DOHH2 (cell line): ENCODE data around the gene TAGLN3.

Experiments
- H3F3A ChIP-seq: fragments of 200-600 bp; sonication (generic), shearing (Covaris generic); 2 replicates; pipeline ENCODE4 v1.6.0; 2016; ENCODE audit warnings: antibody characterized with exemption, mild to moderate bottlenecking; ENCODE audit not compliant: control insufficient read depth, insufficient read depth
- H3K27ac ChIP-seq: fragments of 200-600 bp; sonication (generic); 2 replicates; pipeline ENCODE4 v1.5.1; 2014; ENCODE audit warnings: low read depth, mild to moderate bottlenecking, low read length, moderate library complexity
- H3K27me3 ChIP-seq: fragments of 200-600 bp; sonication (generic); 2 replicates; pipeline ENCODE4 v1.6.1; 2014; ENCODE audit warnings: mild to moderate bottlenecking, low read length, mixed read lengths; ENCODE audit not compliant: control insufficient read depth
- H3K36me3 ChIP-seq: fragments of 200-600 bp; sonication (generic); 2 replicates; pipeline ENCODE4 v1.6.1; 2014; ENCODE audit warnings: mild to moderate bottlenecking, low read length, moderate library complexity, mixed read lengths; ENCODE audit not compliant: control insufficient read depth
- H3K4me1 ChIP-seq: fragments of 200-600 bp; sonication (generic); 2 replicates; pipeline ENCODE4 v1.6.1; 2014; ENCODE audit warnings: mild to moderate bottlenecking, low read length, mixed read lengths; ENCODE audit not compliant: control insufficient read depth
- H3K4me2 ChIP-seq: fragments of 200-600 bp; sonication (generic); 2 replicates; pipeline ENCODE4 v1.6.0; 2014; ENCODE audit warnings: mild to moderate bottlenecking, low read length, moderate library complexity
- H3K4me3 ChIP-seq: fragments of 200-600 bp; sonication (generic); 2 replicates; pipeline ENCODE4 v1.5.1; 2014; ENCODE audit warnings: mild to moderate bottlenecking, low read length, mixed read lengths
- H3K79me2 ChIP-seq: fragments of 200-600 bp; sonication (generic); 2 replicates; pipeline ENCODE4 v1.6.1; 2014; ENCODE audit warnings: mild to moderate bottlenecking, low read length, mixed read lengths; ENCODE audit not compliant: control insufficient read depth
- H3K9me2 ChIP-seq: fragments of 200-600 bp; sonication (generic); replicated peaks from 2 replicates; pipeline ENCODE4 v1.6.1; 2014; ENCODE audit warnings: mild to moderate bottlenecking, low read length, mixed read lengths; ENCODE audit not compliant: control insufficient read depth
- H3K9me3 ChIP-seq: fragments of 200-600 bp; sonication (generic); 2 replicates; pipeline ENCODE4 v1.6.1; 2014; ENCODE audit warnings: antibody characterized with exemption, low read length, mixed read lengths; ENCODE audit not compliant: control insufficient read depth, insufficient read depth
- H4K20me1 ChIP-seq: fragments of 200-600 bp; sonication (generic); 2 replicates; pipeline ENCODE4 v1.6.0; 2014; ENCODE audit warnings: low read depth, mild to moderate bottlenecking, antibody characterized with exemption, low read length, moderate library complexity; ENCODE audit not compliant: control insufficient read depth, insufficient read depth
- EZH2phosphoT487 ChIP-seq: fragments of 200-600 bp; sonication (generic); IDR thresholded peaks from 2 replicates; pipeline ENCODE4 v1.6.1; 2017; ENCODE audit warnings: borderline replicate concordance, mild to moderate bottlenecking, antibody characterized with exemption, low read length, moderate library complexity, mixed read lengths
- TF ChIP-seq, protein P1 (sequence below): fragments of 200-600 bp; sonication (generic); IDR thresholded peaks from one replicate; pipeline ENCODE4 v1.5.1; 2014; ENCODE audit warnings: antibody characterized with exemption, mild to moderate bottlenecking, low read depth, low read length; ENCODE audit not compliant: poor library complexity, severe bottlenecking

Gene TAGLN3

DNA sequence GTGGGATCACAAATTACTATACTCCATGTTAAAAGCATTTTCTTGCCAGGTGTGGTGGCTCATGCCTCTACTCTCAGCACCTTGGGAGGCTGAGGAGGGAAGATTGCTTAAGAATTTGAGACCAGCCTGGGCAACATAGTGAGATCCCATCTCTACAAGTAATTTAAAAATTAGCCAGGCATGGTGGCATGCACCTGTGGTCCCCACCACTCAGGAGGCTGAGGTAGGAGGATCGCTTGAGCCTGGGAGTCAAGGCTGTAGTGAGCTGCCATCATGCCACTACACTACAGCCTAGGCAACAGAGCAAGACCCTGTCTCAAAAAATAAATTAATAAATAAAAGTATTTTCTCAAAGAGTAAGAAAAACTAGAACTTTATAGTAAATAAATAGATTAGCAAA, 42.8 kb upstream of the TAGLN3 start:
- TF ChIP-seq, protein P1, sequence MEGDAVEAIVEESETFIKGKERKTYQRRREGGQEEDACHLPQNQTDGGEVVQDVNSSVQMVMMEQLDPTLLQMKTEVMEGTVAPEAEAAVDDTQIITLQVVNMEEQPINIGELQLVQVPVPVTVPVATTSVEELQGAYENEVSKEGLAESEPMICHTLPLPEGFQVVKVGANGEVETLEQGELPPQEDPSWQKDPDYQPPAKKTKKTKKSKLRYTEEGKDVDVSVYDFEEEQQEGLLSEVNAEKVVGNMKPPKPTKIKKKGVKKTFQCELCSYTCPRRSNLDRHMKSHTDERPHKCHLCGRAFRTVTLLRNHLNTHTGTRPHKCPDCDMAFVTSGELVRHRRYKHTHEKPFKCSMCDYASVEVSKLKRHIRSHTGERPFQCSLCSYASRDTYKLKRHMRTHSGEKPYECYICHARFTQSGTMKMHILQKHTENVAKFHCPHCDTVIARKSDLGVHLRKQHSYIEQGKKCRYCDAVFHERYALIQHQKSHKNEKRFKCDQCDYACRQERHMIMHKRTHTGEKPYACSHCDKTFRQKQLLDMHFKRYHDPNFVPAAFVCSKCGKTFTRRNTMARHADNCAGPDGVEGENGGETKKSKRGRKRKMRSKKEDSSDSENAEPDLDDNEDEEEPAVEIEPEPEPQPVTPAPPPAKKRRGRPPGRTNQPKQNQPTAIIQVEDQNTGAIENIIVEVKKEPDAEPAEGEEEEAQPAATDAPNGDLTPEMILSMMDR = no peak
- no peak for TF ChIP-seq EZH2phosphoT487
- H3K4me2 ChIP-seq = no peak overlapping the region
- H3K9me2 ChIP-seq = no peaks in the 10 kb centered on the region
- H3K27ac ChIP-seq = no peak overlapping the region
- no peaks in the 10 kb centered on the region for H3K36me3 ChIP-seq
- no peaks in the 10 kb centered on the region for H3K9me3 ChIP-seq
- no peaks in the 10 kb centered on the region for H4K20me1 ChIP-seq
- H3K4me3 ChIP-seq = no peak overlapping the region
- no peaks in the 10 kb centered on the region for H3K4me1 ChIP-seq
- no peaks in the 10 kb centered on the region for H3F3A ChIP-seq
- H3K79me2 ChIP-seq = no peaks in the 10 kb centered on the region
- H3K27me3 ChIP-seq = peaks cover 6% of the 10 kb centered on the region

DNA sequence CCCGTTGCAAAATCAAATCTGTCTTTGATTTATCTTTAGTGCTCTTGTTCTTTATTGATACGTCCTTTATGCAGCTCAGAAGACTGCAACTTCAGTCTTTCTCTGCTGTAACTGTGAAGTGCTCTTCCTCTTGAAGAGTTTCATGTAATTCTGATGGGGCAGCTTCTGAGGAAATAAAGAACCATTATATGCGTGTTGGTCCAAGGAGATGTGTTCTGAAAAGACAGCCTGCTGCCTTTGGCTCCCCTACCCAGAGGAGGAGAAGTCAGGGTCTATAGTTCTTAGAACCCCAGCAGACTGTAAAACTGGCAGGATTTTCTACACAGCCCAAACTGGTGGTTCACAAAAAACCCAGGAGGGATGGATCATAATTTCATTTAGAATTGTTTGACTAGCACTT, 42.3 kb upstream of the TAGLN3 start:
- no peak overlapping the region for H3K4me3 ChIP-seq
- H3K9me3 ChIP-seq = no peaks in the 10 kb centered on the region
- no peaks in the 10 kb centered on the region for H3K79me2 ChIP-seq
- peaks cover 6% of the 10 kb centered on the region for H3K27me3 ChIP-seq
- H3K27ac ChIP-seq = no peak overlapping the region
- H4K20me1 ChIP-seq = no peaks in the 10 kb centered on the region
- TF ChIP-seq, protein P1 = no peak
- TF ChIP-seq EZH2phosphoT487 = no peak
- no peaks in the 10 kb centered on the region for H3K36me3 ChIP-seq
- H3K4me1 ChIP-seq = no peaks in the 10 kb centered on the region
- no peak overlapping the region for H3K4me2 ChIP-seq
- no peaks in the 10 kb centered on the region for H3F3A ChIP-seq
- no peaks in the 10 kb centered on the region for H3K9me2 ChIP-seq

DNA sequence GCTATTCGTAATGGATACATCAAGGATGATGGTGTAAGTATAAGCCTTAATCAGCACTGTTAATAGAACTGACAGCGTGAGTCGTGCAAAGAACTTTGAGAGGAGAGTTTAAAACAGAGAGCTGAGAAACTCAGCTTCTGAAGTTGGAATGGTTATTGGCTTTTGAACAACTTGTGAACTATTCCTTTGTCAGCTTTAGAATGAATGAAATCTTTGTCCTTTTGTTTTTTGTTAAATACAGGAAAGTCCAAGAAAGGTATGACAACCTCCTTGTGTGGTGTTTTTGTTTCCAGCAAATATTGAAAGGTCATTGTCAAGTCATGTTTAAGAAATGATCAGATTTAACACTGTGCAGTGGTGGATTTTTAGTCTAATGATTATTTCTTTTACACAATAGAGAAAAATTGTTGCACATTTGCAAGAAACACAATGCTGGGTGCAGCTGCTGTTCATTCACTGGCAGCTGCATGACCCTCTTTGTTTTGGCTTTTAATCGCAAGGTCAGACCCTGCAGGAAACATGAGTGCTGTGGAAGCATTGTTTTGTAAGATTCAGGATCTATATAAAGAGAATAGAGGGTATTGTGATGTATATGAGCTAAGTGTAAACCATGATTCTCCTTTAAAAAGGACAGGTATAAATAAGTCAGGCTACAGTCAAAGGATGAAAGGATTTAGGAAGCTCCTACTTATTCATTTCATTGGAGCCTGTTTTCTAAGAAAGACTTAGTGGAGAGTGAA, 41.6 kb upstream of the TAGLN3 start:
- Histone ChIP-seq H3K27ac (no peak overlapping the region), H4K20me1 (no peaks in the 10 kb centered on the region), H3K9me3 (no peaks in the 10 kb centered on the region), H3K79me2 (no peaks in the 10 kb centered on the region), H3K36me3 (no peaks in the 10 kb centered on the region), H3K9me2 (no peaks in the 10 kb centered on the region), H3K4me3 (no peak overlapping the region), H3K4me2 (no peak overlapping the region), H3K27me3 (peaks cover 6% of the 10 kb centered on the region), H3F3A (no peaks in the 10 kb centered on the region), H3K4me1 (no peaks in the 10 kb centered on the region)
- TF ChIP-seq, protein P1 = no peak
